Measurements from ENCODE around the gene COL20A1. TPM values are rescaled to one million over a fixed set of nuclear protein-coding genes. Genes with fewer than 3 reads are reported as not detected.

Gene COL20A1
- total RNA-seq, 6 experiments from 2014 or later: not detected

- Histone ChIP-seq H3K27me3 (no peaks in the 10 kb centered on the region), H3K4me3 (no peak overlapping the region), H3K36me3 (peaks cover 0 to 11% (median 3%) of the 10 kb centered on the region in 4 donors), H3K27ac (no peak overlapping the region), H3K4me1 (no peaks in the 10 kb centered on the region), H3K9me3 (no peaks in the 10 kb centered on the region)
- intact Hi-C loops (cut with DNase I): no loop called here
- TF ChIP-seq POLR2A (IDR thresholded peaks at IDR 0.05) (no peak), CTCF (IDR thresholded peaks at IDR 0.05) (no peak)
- DNase-seq (no peak), ATAC-seq (no peak)
- WGBS (ENCODE audit: insufficient coverage, low coverage, low lambda C conversion rate, missing lambda C conversion rate): 90% methylated on average over 3 of the region's 23 CpGs
These were observed 5.9 kb upstream of the COL20A1 start for GRCh38 chr20:63286781-63287696.

DNA sequence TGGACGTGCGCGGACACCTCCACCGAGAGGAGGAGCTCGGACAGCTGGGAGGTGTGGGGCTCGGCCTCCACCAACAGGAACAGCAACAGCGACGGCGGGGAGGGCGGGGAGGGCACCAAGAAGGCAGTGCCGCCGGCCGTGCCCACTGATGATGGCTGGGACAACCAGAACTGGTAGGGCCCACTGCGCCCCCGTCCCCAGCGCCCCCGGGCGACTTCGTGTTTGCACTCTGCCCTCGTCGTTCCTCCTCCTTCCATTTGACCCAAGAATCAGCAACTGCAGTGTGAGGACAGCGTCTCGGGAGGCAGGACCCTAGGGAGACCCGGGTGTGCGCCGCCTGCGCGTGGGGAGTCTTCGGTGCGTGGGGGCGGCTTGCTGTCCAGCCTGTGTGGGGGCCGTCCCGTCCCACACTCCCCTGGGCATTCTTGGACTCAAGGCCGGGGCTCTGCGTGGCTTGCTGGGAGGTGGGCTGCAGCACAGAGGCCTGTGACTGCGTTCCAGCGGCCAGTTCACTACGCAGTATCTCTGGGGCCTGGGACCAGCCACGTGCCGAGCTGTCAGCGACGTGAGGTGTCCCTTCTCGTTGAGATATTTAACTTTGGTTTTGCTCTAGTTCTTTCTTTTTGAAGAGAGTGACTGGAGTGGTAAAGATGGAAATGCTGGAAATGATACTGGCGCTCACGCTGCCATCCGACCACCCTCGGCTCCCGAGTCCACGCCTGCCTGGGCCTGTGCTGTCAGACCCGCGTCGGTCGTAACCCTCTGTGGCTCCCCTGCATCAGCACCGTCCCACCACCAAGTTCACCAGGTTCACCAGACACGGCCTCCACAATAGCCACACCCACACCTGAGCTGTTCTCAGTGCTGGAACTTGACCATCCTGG is 5.0 kb upstream of the COL20A1 start:
- H3K36me3 ChIP-seq: peaks cover 0 to 5% (median 2%) of the 10 kb centered on the region in 4 donors
- intact Hi-C loops (cut with DNase I): no loop called here

DNA sequence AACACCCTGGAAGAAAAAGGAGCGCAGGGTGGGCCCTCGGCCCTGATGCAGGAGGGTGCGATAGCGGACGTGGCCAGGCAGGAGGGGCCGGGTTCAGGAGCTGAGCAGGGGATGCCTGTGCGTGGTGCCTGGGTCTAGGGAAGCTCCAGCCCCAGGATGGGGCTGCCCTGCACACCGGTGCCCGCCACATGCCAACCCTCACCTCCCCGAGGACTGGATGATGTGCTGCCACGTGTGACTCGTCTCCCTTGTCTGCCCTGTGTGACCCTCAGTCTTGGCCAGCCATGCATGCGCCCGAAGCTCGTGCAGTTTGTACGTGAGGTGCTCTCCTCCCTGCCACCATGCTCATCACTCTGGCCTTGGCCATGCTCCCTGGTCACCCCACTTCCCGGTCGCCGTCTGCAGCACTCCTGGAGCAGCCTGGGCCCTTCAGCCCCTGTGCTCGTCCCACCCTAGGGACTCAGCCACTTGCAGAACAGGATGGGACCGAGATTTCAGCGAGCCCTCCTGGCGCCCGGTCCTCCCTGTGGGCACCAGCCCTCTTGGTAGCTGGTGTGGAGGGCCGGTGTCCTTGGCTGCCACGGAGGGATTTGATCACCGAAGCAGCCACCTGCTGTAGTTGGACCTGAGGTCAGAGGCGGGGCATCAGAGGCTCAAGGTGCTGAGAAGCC is 4.3 kb upstream of the COL20A1 start:
- H3K27me3 ChIP-seq: no peaks in the 10 kb centered on the region
- intact Hi-C loops (cut with DNase I): no loop called here
- H3K9me3 ChIP-seq: no peaks in the 10 kb centered on the region
- ATAC-seq (no peak), DNase-seq (no peak)
- 85% methylated on average over 5 of the region's 28 CpGs for WGBS (ENCODE audit: insufficient coverage, low coverage, low lambda C conversion rate, missing lambda C conversion rate)
- TF ChIP-seq CTCF (IDR thresholded peaks at IDR 0.05) (no peak), POLR2A (IDR thresholded peaks at IDR 0.05) (no peak)
- H3K4me3 ChIP-seq: no peak overlapping the region
- H3K27ac ChIP-seq: no peak overlapping the region
- H3K4me1 ChIP-seq: no peaks in the 10 kb centered on the region
- H3K36me3 ChIP-seq: peaks cover 0 to 2% (median 0%) of the 10 kb centered on the region in 4 donors

More for the DNA sequence above, 5.0 kb upstream of the COL20A1 start:
- no peaks in the 10 kb centered on the region for H3K4me1 ChIP-seq
- no peaks in the 10 kb centered on the region for H3K27me3 ChIP-seq
- TF ChIP-seq POLR2A (IDR thresholded peaks at IDR 0.05): no peak
- TF ChIP-seq CTCF (IDR thresholded peaks at IDR 0.05): no peak
- H3K27ac ChIP-seq: no peak overlapping the region
- DNase-seq (no peak), ATAC-seq (no peak)
- WGBS (ENCODE audit: insufficient coverage, low coverage, low lambda C conversion rate, missing lambda C conversion rate): 97% methylated on average over 14 of the region's 55 CpGs
- no peaks in the 10 kb centered on the region for H3K9me3 ChIP-seq
- no peak overlapping the region for H3K4me3 ChIP-seq

DNA sequence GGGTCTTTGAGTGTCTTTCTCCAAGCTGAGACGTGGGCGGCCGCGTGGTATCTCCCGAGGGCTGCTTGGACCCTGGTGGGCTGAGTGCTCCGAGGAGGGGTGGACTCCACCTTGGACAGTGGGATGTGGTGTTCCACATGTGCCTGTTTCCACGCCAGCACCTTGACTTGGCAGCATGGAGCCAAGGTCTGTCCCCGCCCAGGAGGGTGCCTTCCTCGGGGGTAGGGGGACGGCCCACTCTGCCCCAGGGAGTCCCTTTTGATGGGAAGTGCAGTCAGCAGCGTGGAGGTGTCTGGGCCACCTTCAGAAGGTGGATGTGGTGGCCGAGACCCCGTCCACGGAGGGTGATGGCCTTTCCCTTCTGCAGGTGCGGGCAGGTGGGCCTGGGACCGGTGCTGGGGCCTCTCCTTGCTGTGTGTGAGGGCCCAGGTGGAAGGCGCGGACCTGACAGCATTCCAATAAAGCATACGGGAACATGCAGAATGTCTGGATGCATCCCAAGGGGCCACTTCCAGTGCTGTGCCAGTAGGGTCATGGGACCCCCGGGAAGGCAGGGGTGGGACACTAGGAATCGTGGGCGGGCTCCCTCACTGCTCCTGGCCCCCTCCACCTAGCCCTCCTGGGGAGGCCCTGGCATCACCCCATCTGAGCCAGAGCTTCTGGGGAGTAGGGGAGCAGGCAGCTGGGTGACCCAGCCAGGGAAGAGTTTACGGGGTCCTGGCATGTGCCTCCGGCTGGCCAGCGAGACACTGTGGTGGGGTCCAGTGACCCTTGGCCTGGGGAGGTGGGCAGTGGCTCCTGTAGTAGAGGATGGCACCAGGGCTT is 3.5 kb upstream of the COL20A1 start:
- no peaks in the 10 kb centered on the region for H3K4me1 ChIP-seq
- TF ChIP-seq POLR2A (IDR thresholded peaks at IDR 0.05) (no peak), CTCF (IDR thresholded peaks at IDR 0.05) (no peak)
- no peaks in the 10 kb centered on the region for H3K9me3 ChIP-seq
- no peak overlapping the region for H3K4me3 ChIP-seq
- H3K27ac ChIP-seq: no peak overlapping the region
- DNase-seq (no peak), ATAC-seq (no peak)
- 85% methylated on average over 9 of the region's 25 CpGs for WGBS (ENCODE audit: insufficient coverage, low coverage, low lambda C conversion rate, missing lambda C conversion rate)
- no peaks in the 10 kb centered on the region for H3K27me3 ChIP-seq
- H3K36me3 ChIP-seq: peaks cover 0 to 2% (median 0%) of the 10 kb centered on the region in 4 donors
- intact Hi-C loops (cut with DNase I): no loop called here

Measured in right lobe of liver (tissue), 6 donors.